GM19324 (cell line): ENCODE measurements around the gene ANKRD13A.

ENCODE experiments used
- ATAC-seq: cut with Tn5 transposase; IDR thresholded peaks from one replicate; pipeline ENCODE4 v1.9.1; 2021; ENCODE audit warnings: mild to moderate bottlenecking, moderate library complexity; ENCODE audit not compliant: unreplicated experiment, low FRiP score

Gene ANKRD13A

DNA sequence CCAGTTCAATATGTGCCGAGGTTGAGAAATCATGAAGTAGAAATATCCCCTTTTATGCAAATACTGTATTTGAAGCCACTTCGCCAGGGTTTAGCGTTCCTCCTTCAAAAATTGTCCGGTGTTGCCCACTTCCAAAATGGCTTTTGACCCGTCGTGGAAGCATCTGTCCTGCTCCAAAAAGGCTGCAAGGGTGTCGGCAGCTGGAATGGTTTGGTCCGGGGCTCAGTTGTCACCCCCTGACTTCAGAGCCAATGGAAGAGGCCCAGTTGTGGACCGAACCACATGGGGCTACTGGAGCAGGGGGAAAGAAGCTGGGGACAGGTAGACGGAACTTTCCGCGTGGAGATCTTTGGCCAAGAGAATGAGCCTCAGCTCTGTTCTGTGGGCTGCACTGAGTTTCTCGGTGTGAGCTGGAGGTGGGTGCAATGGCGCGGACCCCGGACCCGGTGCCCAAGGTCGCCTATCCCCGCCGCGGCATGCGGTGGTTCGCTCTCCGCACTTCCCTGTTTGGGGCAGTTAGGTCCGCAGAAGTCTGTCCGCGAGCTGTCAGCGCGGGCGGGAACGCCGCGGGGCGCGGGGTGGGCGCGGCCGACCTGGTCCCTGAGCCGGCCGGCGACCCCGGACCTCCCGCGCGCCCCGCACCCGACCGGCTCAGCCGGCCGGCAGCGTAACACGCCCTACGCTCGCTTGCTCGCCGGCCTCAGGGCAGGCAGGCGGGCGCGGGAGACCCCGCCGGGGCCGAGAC lies at the start of gene ANKRD13A:
Gene ANKRD13A, plus strand, starts transcription at position 527 of the 745 bp plus-strand sequence. CDS start 259 bp downstream, outside the sequence.
- peak; percentile 62 for ATAC-seq

DNA sequence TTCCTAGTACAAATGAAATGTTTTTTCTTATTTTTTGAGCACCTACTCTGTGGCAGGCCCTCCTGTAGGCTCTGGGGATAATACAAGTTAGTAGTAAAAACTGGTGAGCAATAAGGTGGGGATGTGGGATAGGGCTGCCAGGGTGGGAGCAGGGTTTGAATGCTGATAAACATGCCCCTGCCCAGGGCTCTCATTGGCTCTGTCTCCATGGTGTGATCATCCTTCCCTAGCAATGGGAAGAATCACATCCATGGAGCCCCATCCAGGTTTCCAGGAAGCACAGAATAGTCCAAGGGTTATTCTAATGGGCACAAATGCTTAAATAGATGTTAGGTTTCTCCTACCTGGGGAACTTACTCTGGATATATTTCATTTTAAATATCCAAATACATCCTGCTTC lies 48.6 kb upstream of the ANKRD13A start:
- ATAC-seq: no peak

DNA sequence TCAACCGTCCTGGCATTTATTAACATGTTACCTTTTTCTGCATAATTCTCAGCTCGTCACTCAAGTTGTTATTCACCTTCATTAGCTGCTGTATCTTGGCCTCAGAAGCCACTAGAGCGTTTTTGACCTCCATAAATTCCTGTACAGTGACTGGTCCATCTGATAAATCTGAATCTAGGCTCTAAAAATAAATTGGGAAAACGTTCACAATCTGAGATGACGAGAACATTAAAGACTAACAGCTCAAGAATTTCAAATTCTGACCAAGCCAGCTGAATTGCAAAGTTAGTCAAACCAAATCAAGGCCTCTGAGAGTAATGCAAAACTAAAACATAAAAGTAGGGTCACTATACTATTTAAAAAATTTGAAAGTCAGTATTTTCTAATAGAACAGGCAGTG lies 48.1 kb upstream of the ANKRD13A start:
- no peak for ATAC-seq

DNA sequence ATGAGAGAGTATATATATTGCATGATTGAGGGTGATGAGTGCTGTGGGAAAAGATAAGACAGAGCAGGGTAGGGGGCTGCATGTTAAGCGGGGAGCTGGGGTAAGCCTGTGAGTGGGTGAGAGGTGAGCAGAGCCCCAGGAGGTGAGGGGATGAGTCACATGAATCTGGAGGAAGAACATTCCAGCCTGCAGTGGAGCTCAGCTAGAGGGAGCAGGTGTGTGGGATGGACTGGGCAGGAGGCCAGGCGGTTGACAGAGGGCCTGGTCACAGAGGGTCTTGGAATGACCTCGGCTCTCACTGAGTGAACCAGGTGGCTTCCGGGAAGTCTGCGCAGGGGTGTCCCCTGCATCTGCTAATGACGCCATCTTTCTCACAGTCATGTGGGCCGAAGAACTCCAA lies 47.5 kb upstream of the ANKRD13A start:
- ATAC-seq: no peak

DNA sequence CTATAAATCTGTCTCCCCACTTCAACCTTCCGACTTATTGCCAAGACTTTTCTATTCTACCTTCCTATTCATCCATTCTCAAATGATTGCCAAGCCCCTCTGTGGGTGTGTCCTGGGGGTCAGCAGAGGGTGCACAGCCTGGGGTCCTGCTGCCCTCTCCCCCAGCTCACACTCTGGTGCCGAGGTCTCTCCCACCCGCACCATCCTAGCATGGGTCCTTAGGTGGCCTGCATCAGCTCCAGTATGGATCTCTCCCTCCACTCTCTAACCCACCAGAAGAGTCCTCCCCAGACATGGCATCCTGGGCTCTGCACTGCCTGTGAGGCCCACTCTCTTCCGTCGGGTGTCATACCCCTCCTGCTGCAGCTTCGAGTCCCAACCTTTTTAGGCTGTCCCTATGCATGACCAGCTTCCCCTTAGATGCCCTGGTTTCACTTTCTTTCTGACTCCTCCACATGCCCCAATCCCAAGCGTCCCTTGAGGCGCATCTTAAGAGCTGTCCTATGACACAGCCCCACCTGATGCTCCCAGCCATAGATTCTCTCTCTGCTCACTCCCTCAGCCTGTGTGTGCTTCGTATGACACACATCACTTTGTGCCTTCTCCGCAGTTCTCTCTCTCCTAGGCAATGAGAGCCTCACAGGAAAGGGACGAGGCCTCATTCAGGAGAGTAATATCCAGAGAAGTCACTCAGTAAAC lies 46.9 kb upstream of the ANKRD13A start:
- no peak for ATAC-seq

DNA sequence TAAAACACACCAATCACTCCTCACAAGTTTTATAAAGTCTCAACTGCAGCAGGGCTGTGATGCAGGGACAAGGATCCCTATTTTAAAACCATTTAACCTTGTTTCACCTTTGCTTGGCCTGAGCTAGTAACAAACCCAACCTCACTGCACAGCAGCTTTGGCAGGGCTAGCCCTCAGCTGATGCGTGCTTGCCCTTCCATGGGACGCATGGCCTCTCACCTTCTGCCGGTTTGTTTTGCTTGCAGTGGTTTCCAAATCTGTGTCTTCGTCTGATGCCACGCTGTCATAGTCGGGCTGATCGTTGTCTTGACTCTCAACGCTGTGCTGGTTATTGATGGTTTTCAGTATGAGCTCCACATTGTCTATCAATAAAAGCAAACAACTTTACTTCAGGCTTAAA lies 46.4 kb upstream of the ANKRD13A start:
- ATAC-seq: no peak

DNA sequence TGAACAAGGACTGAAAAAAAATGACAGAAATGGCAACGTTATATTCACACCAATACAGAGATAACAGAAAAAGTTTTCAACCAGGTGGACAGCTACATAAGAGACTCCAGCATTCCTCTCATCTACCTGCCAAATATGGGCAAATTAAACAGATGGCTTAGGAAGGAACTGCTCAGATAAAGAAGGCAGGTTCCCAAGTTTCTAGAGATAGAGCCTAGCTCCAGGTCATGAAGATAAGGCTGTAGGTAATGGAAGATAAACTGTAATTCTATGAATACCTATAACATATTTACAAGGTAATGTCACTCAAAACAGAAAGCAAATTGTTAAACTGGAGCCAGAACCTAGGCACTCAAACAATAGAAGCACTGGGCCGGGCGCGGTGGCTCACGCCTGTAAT lies 45.6 kb upstream of the ANKRD13A start:
- no peak for ATAC-seq

DNA sequence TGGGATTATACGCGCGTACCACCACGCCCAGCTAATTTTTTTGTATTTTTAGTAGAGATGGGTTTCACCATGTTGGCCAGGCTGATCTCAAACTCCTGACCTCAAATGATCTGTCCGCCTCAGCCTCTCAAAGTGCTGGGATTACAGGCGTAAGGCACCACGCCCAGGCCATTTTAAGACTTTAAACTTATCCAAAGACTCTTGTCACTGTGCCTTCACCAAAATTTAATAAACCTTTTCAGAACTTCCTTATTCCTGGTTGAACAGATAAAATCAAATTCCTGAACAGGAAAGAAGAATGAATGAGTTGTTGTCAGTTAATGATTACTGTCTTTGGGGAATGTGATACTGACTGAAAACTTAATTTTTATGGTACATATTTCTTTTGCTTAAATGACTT lies 40.9 kb upstream of the ANKRD13A start:
- ATAC-seq: no peak

DNA sequence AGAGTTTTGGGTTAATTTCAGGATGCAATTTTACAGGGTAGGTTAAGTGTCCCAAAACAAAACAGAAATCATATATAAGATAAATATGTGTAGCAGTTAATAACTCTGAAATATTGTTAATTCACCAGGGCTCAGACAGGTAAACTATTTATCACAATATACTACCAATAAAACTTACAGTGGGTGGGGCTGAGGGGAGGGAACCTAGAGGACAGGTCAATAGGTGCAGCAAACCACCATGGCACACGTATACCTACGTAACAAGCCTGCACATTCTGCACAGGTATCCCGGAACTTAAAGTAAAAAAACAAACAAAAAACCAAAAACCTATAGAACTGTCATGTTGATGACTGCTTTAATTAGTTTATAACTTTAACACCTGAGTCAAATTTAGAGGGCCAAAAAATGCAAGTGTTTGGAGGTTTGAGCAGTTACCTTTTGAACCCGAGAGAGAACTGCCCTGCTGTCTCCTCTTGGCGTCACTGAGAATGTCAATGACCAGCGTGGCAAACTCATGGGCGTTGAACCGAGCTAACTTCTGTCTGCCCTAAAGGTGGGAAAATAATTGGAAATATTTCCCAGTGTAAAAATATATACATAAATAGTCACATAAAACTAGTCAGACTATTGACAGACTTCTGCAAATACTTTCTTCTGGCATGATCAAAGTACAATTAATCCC lies 39.7 kb upstream of the ANKRD13A start:
- no peak for ATAC-seq

DNA sequence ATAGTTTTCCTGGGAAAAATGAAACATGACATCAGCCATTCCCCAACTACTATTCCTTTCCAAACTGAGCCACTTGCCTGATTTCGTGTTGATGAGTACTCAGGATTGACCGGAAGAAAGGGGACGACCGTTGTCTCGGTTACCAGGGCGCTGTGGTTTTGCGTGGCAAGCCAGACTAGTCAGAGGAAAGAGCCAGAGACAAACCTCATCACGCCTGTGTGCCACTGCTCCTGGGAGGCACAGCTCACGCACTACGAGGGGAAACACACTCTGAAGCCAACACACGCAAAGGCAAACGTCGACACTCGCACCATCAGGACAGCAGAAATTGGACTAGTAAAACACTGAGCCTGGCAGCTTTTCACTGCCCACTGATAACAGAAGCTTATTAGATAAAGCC lies 38.0 kb upstream of the ANKRD13A start:
- no peak for ATAC-seq

DNA sequence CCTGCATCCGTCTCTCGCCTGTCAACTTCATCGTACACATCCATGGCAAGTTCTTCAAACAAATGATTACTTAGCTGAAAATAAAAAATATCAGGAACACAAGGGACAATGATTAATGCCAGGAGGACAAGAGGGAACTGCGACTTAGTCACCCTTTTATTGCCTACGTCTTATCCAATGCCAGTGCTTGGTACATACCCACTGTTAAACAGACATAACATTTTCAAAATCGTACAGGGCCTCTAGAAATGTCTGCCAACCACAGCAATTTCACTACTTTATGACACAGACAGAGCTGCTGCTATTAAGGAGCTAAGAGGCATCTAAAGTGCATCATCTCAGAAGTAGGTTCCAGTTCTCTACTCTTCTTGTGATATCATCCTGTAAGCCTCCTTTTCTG lies 37.6 kb upstream of the ANKRD13A start:
- no peak for ATAC-seq

DNA sequence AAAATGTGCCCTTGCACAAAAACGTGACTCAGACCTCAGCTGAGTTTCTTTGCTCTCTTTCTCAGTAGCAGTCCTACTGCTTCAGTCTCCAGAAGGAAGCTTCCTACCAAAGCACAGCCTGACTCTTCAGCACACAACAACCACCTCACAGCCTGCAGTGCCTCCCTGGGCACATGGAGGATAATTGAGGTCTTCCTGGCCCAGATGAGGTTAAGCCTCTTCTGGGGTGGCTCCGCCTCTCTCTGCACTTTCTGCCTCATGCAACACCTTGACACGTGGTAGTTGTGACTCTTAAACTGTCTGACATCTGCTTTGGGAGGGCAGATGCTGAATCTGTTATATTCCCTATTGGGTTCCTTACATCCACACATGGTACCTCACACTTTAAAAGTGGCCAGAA lies 36.8 kb upstream of the ANKRD13A start:
- ATAC-seq: no peak

DNA sequence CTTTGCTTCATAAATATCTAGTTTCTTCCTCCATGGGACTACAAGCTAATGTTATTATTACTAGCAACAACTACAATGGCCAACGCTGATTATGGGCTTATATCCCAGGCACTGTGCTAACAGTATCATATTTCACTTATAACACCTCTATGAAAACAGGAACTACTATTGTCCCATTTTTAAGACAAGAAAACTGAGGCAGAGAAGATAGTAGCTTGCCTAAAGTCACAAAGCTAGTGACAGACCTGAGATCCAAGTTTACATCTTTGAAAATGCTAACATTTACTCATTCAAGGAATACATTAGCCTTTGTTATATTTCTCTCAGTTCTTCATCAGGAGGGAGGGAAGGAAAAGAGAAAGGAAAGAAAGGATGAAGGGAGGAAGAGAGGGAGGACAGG lies 35.9 kb upstream of the ANKRD13A start:
- ATAC-seq: no peak

DNA sequence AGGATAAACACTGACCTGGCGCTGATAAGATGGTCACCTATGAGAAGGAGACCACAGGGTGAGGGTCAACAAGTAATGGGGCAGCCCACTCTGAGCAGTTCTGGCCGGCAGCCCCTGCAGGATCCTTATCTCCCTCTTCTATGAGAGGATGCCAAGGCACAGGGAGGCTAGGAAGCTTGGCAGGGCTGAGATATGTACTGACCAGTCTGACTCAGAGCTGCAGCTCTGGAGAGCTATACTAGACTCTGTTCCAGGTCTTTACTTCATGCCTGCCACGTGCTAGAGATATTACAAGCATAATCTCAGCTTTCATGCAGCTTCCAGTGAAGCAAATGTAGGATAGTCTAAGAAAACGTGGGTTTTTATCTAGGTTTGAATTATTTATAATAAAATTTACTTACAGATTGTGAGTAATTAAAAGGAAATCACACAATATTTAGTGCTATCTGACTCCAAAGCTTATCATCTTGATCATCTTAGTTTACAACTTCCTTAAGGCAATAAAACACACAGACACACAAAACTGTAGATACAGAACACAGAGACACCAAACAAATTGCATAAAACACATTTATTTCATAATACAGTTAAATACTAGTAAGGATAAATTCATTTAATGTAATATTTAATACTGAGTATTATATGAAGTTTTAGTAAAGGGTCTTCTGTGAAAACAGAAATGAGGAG lies 35.3 kb upstream of the ANKRD13A start:
- ATAC-seq: no peak

DNA sequence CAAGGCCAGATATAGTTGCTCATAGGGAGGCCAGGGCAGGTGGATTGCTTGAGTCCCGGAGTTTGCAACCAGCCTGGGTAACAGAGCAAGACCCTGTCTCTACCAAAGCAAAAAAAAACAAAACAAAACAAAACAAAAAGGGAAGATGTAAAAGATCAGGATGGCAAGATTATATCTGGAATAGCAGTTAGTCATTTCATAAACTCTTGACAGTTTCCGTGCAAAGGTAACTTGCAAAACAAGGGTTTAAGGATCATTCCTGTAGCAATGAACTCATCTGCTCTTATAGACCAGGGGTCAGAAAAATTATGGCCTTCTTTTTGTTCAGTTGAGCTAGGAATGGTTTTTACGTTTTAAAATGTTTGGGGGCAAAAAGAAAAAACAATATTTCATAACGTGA lies 32.7 kb upstream of the ANKRD13A start:
- ATAC-seq: no peak

DNA sequence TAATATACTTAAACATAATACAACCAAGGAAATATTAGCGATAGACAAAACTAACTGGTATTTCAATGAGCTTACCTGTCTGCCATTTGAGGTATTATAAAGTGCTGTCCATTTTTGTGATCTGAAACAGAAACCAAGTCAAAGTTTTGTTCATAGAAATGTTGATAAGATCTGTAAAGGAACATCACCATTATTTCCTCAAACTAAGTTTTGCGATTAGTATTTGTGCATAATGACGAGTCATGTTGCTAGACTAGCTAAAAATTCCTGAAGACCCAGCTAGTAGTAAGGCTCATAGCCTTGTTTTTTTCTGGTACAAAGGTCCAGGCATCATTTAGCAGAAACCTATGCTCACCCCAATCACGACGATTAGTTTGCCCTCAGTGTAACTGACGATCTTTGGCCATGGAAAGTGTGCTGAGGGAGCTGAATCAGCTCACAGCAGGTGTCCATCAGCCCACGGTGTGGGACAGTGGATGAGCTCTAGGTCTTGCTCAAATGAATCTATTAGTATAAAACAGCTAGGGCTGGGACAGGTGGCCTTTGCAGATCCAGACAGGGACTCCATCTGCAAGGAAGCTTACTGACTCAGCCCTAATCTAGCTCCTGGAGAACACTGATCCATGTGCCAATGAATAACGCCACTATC lies 31.7 kb upstream of the ANKRD13A start:
- ATAC-seq: no peak

DNA sequence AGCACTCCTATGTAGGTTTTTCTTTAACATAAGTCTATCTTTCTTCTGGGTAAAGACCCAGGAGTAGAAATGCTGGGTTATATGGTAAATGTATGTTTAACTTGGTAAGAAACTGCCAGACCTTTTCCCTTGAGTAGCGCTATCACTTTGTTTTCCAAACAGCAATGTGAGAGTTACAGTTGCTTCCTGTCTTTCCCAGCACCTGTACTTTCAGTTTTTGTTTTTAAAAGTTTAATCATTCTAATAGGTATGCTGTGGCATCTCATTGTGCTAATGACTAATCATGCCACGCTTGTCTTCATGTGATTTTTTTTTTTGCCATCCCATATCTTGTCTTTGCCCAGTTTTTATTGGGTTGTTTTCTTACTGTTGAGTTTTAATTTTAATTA lies 31.2 kb upstream of the ANKRD13A start:
- ATAC-seq: no peak

DNA sequence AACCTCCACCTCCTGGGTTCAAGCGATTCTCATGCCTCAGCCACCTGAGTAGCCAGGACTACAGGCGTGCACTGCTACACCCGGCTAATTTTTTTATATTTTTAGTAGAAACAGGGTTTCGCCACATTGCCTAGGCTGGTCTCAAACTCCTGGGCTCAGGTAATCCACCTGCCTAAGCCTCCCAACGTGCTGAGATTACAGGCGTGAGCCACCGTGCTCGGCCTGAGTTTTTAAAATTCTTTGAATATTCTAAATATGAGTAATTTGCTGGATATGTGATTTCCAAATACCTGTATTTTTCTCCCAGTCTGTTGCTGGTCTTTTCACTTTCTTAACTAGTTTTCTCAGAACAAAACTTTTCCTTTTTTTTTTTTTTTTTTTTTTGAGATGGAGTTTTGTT lies 30.4 kb upstream of the ANKRD13A start:
- no peak for ATAC-seq

DNA sequence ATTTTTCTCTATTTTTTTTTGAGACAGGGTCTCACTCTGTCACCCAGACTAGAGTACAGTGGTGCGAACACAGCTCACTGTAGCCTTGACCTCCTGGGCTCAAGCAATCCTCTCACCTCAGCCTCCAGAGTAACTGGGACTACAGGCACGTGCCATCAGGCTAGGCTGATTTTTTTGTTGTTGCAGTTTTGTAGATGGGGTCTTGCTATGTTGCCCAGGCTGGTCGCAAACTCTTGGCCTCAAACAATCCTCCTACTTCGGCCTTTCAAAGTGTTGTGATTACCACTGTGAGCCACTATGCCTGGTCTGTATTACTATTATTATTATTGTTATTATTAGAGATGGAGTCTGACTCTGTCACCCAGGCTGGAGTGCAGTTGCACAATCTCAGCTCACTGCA lies 26.4 kb upstream of the ANKRD13A start:
- ATAC-seq: no peak

DNA sequence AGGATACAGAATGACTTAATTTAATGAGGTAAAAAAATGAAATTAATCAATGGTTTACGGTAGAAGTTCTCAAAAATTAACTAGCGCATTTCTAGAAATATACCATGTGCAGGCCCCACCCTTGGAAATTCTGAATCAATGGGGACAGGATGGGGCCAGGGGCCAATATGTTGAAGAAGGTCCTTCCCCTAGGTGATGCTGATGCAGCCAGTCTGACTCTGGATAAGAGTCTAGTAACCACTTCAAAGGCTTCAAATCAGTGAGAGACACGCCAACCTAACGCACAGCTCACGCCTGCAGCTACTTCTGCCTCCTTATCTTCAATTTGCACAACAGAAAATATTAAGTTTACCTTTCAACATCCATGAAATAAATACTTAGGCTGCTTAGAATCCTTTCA lies 17.9 kb upstream of the ANKRD13A start:
- no peak for ATAC-seq

DNA sequence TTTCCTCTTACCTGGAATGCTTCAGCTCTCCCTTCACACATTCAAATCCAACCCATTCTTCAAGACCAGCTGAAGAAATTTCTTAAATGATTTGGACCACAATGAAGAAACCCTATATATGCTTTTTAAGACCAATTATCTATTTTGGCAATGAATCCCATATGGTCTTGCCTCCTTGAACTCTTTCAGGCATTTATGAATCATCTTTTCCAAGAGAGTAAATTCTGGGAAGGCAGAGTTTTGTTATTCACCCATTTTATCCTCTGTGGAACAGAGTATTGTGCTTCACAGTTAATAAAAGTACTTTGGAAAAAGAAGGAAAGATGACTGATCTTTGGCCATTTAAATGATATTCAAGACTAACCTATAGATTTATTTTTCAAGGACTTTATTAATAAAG lies 17.0 kb upstream of the ANKRD13A start:
- no peak for ATAC-seq
